ENCODE measurements around the gene MYOF.
A peak's percentile ranks its signal among the peaks of the same experiment; 100 is the strongest.
"Not testable (repeated sequence)": the region's sequence is repeated elsewhere in the genome, so short reads cannot be mapped to it uniquely, and the experiment has no call there.

Gene MYOF

GRCh38 chr10:93434991-93435491 lies 47.1 kb downstream of the MYOF start:
- DNase-seq: no peak

- no peak for DNase-seq
Measured at GRCh38 chr10:93431361-93431760, 50.8 kb downstream of the MYOF start.

GRCh38 chr10:93425861-93426260 lies 56.3 kb downstream of the MYOF start:
- DNase-seq: no peak

GRCh38 chr10:93422118-93422517 lies 60.0 kb downstream of the MYOF start:
- DNase-seq: no peak

- no peak for DNase-seq
Measured at GRCh38 chr10:93420944-93421825, 60.9 kb downstream of the MYOF start.

GRCh38 chr10:93420091-93420490 lies 62.0 kb downstream of the MYOF start:
- peak in 5 of 58 donors; percentile 10 to 43 (median 32) for DNase-seq

- not testable (repeated sequence) for DNase-seq
Measured at GRCh38 chr10:93419016-93419415, 63.1 kb downstream of the MYOF start.

- DNase-seq: no peak
Measured at GRCh38 chr10:93417921-93418320, 64.2 kb downstream of the MYOF start.

GRCh38 chr10:93417266-93417665 lies 64.9 kb downstream of the MYOF start:
- peak in 23 of 58 donors; percentile 6 to 61 (median 22) for DNase-seq

- no peak for DNase-seq
Measured at GRCh38 chr10:93416824-93417223, 65.3 kb downstream of the MYOF start.

- no peak for DNase-seq
Measured at GRCh38 chr10:93415693-93416092, 66.4 kb downstream of the MYOF start.

- no peak for DNase-seq
Measured at GRCh38 chr10:93413252-93413689, 68.9 kb downstream of the MYOF start.

GRCh38 chr10:93412801-93413200 lies 69.3 kb downstream of the MYOF start:
- DNase-seq: peak in 3 of 58 donors; percentile 5 to 10 (median 10)

- no peak for DNase-seq
Measured at GRCh38 chr10:93410697-93411348, 71.3 kb downstream of the MYOF start.

GRCh38 chr10:93408783-93409182 lies 73.4 kb downstream of the MYOF start:
- DNase-seq: no peak

- no peak for DNase-seq
Measured at GRCh38 chr10:93406364-93407145, 75.6 kb downstream of the MYOF start.

- DNase-seq: no peak
Measured at GRCh38 chr10:93404048-93404354, 78.1 kb downstream of the MYOF start.

- DNase-seq: no peak
Measured at GRCh38 chr10:93403152-93404047, 78.7 kb downstream of the MYOF start.

- DNase-seq: no peak
Measured at GRCh38 chr10:93402192-93402591, 79.9 kb downstream of the MYOF start.

GRCh38 chr10:93398528-93398927 lies 83.6 kb downstream of the MYOF start:
- DNase-seq: no peak

- DNase-seq: no peak
Measured at GRCh38 chr10:93397020-93397419, 85.1 kb downstream of the MYOF start.
